ENCODE results near the gene OPCML. TPM values are rescaled to one million over a fixed set of nuclear protein-coding genes. Genes with fewer than 3 reads are reported as not detected.

Gene OPCML
- total RNA-seq, 1 donor from 2014 or later = 1.7 TPM

DNA sequence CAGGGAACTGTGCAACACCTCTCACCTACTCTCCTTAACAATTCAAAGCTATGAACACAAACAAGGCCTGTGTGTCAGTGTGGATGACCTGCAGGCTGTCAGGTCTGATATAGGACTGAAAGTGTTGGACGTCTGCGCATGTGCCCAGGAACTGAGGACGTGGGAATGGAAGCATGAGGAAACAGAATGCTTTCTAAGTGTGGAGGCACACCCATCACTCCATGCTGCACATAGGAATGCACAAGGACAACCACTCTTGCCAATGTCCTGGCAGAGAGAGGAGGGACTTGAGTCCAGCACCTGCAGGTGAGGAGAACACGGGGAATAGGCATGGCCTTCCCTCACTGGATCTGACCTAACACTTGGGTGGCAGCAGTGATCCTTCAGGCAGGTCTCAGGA, 874.3 kb downstream of the OPCML start:
- peaks cover 32% of the 10 kb centered on the region for H3K27me3 Mint-ChIP-seq
- DNase-seq (ENCODE audit: low spot score, unreplicated experiment) = no peak
- H3K4me3 Mint-ChIP-seq (ENCODE audit: low read depth) = no peak overlapping the region
- TF ChIP-seq CTCF (IDR thresholded peaks at IDR 0.05; ENCODE audit: unreplicated experiment) = no peak
- H3K4me1 Mint-ChIP-seq (ENCODE audit: low read depth) = peaks cover 3% of the 10 kb centered on the region
- H3K36me3 Mint-ChIP-seq (ENCODE audit: insufficient read depth) = no peaks in the 10 kb centered on the region
- no peak overlapping the region for H3K27ac Mint-ChIP-seq
- no peaks in the 10 kb centered on the region for H3K9me3 Mint-ChIP-seq (ENCODE audit: low read depth)

DNA sequence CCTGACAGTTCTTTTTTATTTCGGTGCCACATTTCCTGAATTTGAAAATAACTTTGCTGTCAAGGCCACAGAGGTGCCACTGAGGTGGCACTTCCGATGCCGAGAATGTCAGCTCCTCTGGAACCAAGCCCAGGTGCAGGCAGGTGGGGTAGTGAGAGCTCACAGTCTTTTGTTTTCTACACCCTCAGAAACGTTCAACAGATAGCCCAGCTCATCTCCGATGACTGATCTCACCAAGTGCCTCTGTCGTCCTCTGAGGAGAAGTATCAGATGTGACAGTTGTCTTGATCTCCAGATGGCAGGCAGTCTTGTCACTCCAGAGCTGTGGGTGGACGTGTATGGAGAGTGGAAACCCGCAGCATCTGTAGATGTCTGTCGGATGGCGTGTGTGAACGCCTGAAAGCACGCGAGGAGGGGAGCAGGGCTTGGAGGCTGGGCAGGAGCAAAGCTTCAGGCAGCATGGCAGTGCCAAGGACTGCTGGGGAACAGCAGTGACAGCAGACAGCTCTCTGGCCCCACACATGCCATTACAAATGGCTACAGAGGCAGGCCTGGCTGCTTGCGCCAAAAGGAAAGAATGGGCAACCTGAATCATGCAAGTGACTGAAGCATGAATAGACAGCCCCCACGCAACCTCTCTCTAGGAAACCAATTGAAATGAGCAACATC, 877.0 kb downstream of the OPCML start:
- DNase-seq (ENCODE audit: low spot score, unreplicated experiment) = no peak
- H3K9me3 Mint-ChIP-seq (ENCODE audit: low read depth) = no peaks in the 10 kb centered on the region
- no peak for TF ChIP-seq CTCF (IDR thresholded peaks at IDR 0.05; ENCODE audit: unreplicated experiment)
- H3K27ac Mint-ChIP-seq = no peak overlapping the region
- H3K4me1 Mint-ChIP-seq (ENCODE audit: low read depth) = peaks cover 3% of the 10 kb centered on the region
- no peak overlapping the region for H3K4me3 Mint-ChIP-seq (ENCODE audit: low read depth)
- no peaks in the 10 kb centered on the region for H3K36me3 Mint-ChIP-seq (ENCODE audit: insufficient read depth)
- peaks cover 41% of the 10 kb centered on the region for H3K27me3 Mint-ChIP-seq

DNA sequence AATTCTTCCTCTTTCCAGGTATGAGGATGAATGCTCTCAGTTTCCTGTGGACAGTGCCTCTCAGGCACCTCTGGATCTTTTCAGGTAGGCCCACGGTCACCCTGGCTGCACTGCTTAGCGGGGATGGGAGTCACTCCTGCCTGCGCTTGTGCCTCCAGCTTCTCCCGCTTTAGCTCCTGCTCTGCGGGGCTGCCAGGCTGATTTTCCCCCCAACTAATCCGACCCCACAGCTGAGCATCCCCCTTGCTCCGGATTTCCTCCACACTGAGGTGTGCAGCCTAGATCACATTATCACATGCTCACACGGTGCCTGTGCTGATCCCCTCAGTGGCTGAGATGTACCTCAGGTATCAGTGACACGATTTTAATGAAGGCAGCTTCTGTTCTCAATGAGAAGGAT, 879.1 kb downstream of the OPCML start:
- H3K27me3 Mint-ChIP-seq = peaks cover 44% of the 10 kb centered on the region
- no peak for DNase-seq (ENCODE audit: low spot score, unreplicated experiment)
- peaks cover 3% of the 10 kb centered on the region for H3K4me1 Mint-ChIP-seq (ENCODE audit: low read depth)
- no peaks in the 10 kb centered on the region for H3K36me3 Mint-ChIP-seq (ENCODE audit: insufficient read depth)
- no peaks in the 10 kb centered on the region for H3K9me3 Mint-ChIP-seq (ENCODE audit: low read depth)
- H3K4me3 Mint-ChIP-seq (ENCODE audit: low read depth) = no peak overlapping the region
- H3K27ac Mint-ChIP-seq = no peak overlapping the region
- no peak for TF ChIP-seq CTCF (IDR thresholded peaks at IDR 0.05; ENCODE audit: unreplicated experiment)

DNA sequence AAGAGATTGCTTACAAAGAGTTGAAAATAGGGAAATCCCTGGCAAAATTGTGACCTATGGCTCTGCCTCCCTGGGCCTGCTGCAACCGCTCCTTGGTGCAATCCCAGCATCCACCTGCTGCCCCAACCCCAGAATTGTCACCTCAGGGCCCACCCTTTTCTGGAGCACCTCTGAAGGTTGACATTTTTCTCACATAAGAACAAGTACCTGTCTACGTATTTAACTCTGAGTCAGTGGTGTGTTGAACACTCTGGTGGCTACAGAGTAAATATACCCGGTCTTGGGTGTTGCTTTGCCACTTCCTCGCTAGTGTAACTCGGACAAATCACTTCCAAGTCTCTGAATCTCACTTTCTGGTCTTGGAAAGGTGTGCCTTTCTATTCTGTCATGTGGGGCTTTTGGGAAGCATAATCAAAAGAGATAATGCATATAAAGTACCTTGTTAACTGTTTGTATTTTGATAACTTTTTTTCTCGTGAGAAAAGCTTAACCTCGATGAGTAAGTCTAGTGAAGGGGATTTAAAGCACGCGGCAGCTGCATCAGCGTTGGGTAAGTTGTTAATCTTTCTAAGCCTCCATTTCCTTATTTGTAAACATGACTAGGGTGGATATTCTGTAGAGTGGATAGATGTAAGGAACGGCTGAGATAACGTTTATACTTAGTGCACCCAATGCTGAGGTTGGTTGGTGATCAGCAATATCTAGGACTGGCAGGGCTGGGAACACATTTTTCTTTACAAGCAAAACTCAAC, 881.2 kb downstream of the OPCML start:
- DNase-seq (ENCODE audit: low spot score, unreplicated experiment) = no peak
- no peaks in the 10 kb centered on the region for H3K9me3 Mint-ChIP-seq (ENCODE audit: low read depth)
- H3K36me3 Mint-ChIP-seq (ENCODE audit: insufficient read depth) = no peaks in the 10 kb centered on the region
- peaks cover 2% of the 10 kb centered on the region for H3K4me1 Mint-ChIP-seq (ENCODE audit: low read depth)
- H3K4me3 Mint-ChIP-seq (ENCODE audit: low read depth) = no peak overlapping the region
- no peak overlapping the region for H3K27ac Mint-ChIP-seq
- peaks cover 56% of the 10 kb centered on the region for H3K27me3 Mint-ChIP-seq
- TF ChIP-seq CTCF (IDR thresholded peaks at IDR 0.05; ENCODE audit: unreplicated experiment) = no peak

GRCh38 chr11:132649277-132649676, 883.0 kb downstream of the OPCML start:
- no peak for DNase-seq (ENCODE audit: low spot score, unreplicated experiment)
- peaks cover 52% of the 10 kb centered on the region for H3K27me3 Mint-ChIP-seq
- H3K4me3 Mint-ChIP-seq (ENCODE audit: low read depth) = no peak overlapping the region
- H3K36me3 Mint-ChIP-seq (ENCODE audit: insufficient read depth) = no peaks in the 10 kb centered on the region
- H3K9me3 Mint-ChIP-seq (ENCODE audit: low read depth) = no peaks in the 10 kb centered on the region
- H3K27ac Mint-ChIP-seq = no peak overlapping the region
- H3K4me1 Mint-ChIP-seq (ENCODE audit: low read depth) = peaks cover 2% of the 10 kb centered on the region
- no peak for TF ChIP-seq CTCF (IDR thresholded peaks at IDR 0.05; ENCODE audit: unreplicated experiment)
